ENCODE data around the gene LRP5. TPM values are rescaled to one million over a fixed set of nuclear protein-coding genes. Genes with fewer than 3 reads are reported as not detected.
A peak's percentile ranks its signal among the peaks of the same experiment; 100 is the strongest.

LRP5 gene
- total RNA-seq, 3 donors from 2014 or later, result 23.6 to 48.8 (median 24.5) TPM

GRCh38 chr11:68336716-68337115 is 24.3 kb downstream of the LRP5 start:
- H3K27ac ChIP-seq, result no peak overlapping the region
- DNase-seq (ENCODE audit: low spot score in 2 of 2), result no peak
- H3K4me1 ChIP-seq, result peaks cover 0 to 9% of the 10 kb centered on the region in 2 donors
- H3K9me3 ChIP-seq, result no peaks in the 10 kb centered on the region
- no peaks in the 10 kb centered on the region for H3K27me3 ChIP-seq
- no peaks in the 10 kb centered on the region for H3K36me3 ChIP-seq
- TF ChIP-seq CTCF (IDR thresholded peaks at IDR 0.05) (no peak), POLR2A (IDR thresholded peaks at IDR 0.05) (no peak), POLR2AphosphoS5 (IDR thresholded peaks at IDR 0.05) (no peak)
- no peak overlapping the region for H3K4me3 ChIP-seq
- intact Hi-C loops (cut with DNase I; ENCODE audit: low total_unique reads), result no loop called here

GRCh38 chr11:68337399-68337835 is 25.0 kb downstream of the LRP5 start:
- Histone ChIP-seq H3K4me3 (no peak overlapping the region), H3K27me3 (no peaks in the 10 kb centered on the region), H3K9me3 (no peaks in the 10 kb centered on the region), H3K36me3 (no peaks in the 10 kb centered on the region), H3K27ac (peak overlapping the region in 1 of 2 donors; percentile 32), H3K4me1 (peaks cover 4 to 14% of the 10 kb centered on the region in 2 donors)
- intact Hi-C loops (cut with DNase I; ENCODE audit: low total_unique reads), result no loop called here
- no peak for TF ChIP-seq POLR2A (IDR thresholded peaks at IDR 0.05)
- TF ChIP-seq POLR2AphosphoS5 (IDR thresholded peaks at IDR 0.05), result no peak
- no peak for TF ChIP-seq CTCF (IDR thresholded peaks at IDR 0.05)
- no peak for DNase-seq (ENCODE audit: low spot score in 2 of 2)

GRCh38 chr11:68338051-68338780 is 25.8 kb downstream of the LRP5 start:
- H3K36me3 ChIP-seq, result no peaks in the 10 kb centered on the region
- H3K27ac ChIP-seq, result peak overlapping the region in 1 of 2 donors; percentile 32

GRCh38 chr11:68340003-68340767 is 27.8 kb downstream of the LRP5 start:
- H3K4me3 ChIP-seq, result no peak overlapping the region
- TF ChIP-seq CTCF (IDR thresholded peaks at IDR 0.05) (no peak), POLR2A (IDR thresholded peaks at IDR 0.05) (no peak), POLR2AphosphoS5 (IDR thresholded peaks at IDR 0.05) (no peak)
- H3K9me3 ChIP-seq, result no peaks in the 10 kb centered on the region
- peak overlapping the region; percentile 4 to 36 for H3K27ac ChIP-seq
- DNase-seq (ENCODE audit: low spot score in 2 of 2), result no peak
- H3K36me3 ChIP-seq, result no peaks in the 10 kb centered on the region
- no peaks in the 10 kb centered on the region for H3K27me3 ChIP-seq
- intact Hi-C loops (cut with DNase I; ENCODE audit: low total_unique reads), result no loop called here
- peaks cover 11 to 22% of the 10 kb centered on the region in 2 donors for H3K4me1 ChIP-seq

More at GRCh38 chr11:68338051-68338780, 25.8 kb downstream of the LRP5 start:
- peaks cover 11 to 13% of the 10 kb centered on the region in 2 donors for H3K4me1 ChIP-seq
- no peaks in the 10 kb centered on the region for H3K9me3 ChIP-seq
- H3K4me3 ChIP-seq, result no peak overlapping the region
- no peak for TF ChIP-seq CTCF (IDR thresholded peaks at IDR 0.05)
- no peaks in the 10 kb centered on the region for H3K27me3 ChIP-seq
- DNase-seq (ENCODE audit: low spot score in 2 of 2), result no peak
- intact Hi-C loops (cut with DNase I; ENCODE audit: low total_unique reads), result no loop called here
